H9 (cell line): Measurements from ENCODE around the gene GLB1L3. TPM values are rescaled to one million over a fixed set of nuclear protein-coding genes. Genes with fewer than 3 reads are reported as not detected.

Experiments used
- DNase-seq: peaks from one replicate; pipeline ENCODE4 v3.0.0-alpha.2; 2017
- H2AFZ ChIP-seq: one replicate; pipeline ENCODE4 v1.6.1; 2013; ENCODE audit warnings: mild to moderate bottlenecking, low read length, control low read depth, moderate library complexity
- H2AK5ac ChIP-seq: 2 replicates; pipeline ENCODE4 v1.6.1; 2013; ENCODE audit warnings: low read length, control low read depth, mixed read lengths; ENCODE audit not compliant: insufficient read length
- H2BK120ac ChIP-seq: one replicate; pipeline ENCODE4 v1.6.1; 2013; ENCODE audit warnings: low read depth, mild to moderate bottlenecking, low read length, control low read depth, inconsistent platforms; ENCODE audit not compliant: poor library complexity, severe bottlenecking
- H2BK12ac ChIP-seq: 2 replicates; pipeline ENCODE4 v1.6.1; 2013; ENCODE audit warnings: low read length, control low read depth, mixed read lengths, low read depth; ENCODE audit not compliant: insufficient read length
- H2BK15ac ChIP-seq: 2 replicates; pipeline ENCODE4 v1.6.1; 2013; ENCODE audit warnings: low read depth, low read length, control low read depth
- H2BK20ac ChIP-seq: one replicate; pipeline ENCODE4 v1.6.1; 2013; ENCODE audit warnings: low read depth, mild to moderate bottlenecking, low read length, control low read depth, inconsistent platforms; ENCODE audit not compliant: poor library complexity, severe bottlenecking
- H2BK5ac ChIP-seq: 2 replicates; pipeline ENCODE4 v1.6.1; 2013; ENCODE audit warnings: low read length, control low read depth, mixed read lengths; ENCODE audit not compliant: insufficient read length
- H3K14ac ChIP-seq: 2 replicates; pipeline ENCODE4 v1.6.1; 2013; ENCODE audit warnings: low read length, control low read depth; ENCODE audit not compliant: insufficient read depth
- H3K18ac ChIP-seq: 2 replicates; pipeline ENCODE4 v1.6.1; 2013; ENCODE audit warnings: low read depth, mild to moderate bottlenecking, mixed read lengths, low read length, control low read depth; ENCODE audit not compliant: insufficient read length
- H3K23ac ChIP-seq: 2 replicates; pipeline ENCODE4 v1.6.1; 2013; ENCODE audit warnings: low read length, control low read depth, mixed read lengths, low read depth; ENCODE audit not compliant: insufficient read length
- H3K23me2 ChIP-seq: 2 replicates; pipeline ENCODE4 v1.6.1; 2013; ENCODE audit warnings: low read depth, mild to moderate bottlenecking, mixed read lengths, low read length, control low read depth; ENCODE audit not compliant: insufficient read length, poor library complexity, severe bottlenecking
- H3K27ac ChIP-seq: 2 replicates; pipeline ENCODE4 v1.5.1; 2013; ENCODE audit warnings: low read length, control low read depth, mixed read lengths, low read depth; ENCODE audit not compliant: insufficient read length
- H3K27me3 ChIP-seq: 2 replicates; pipeline ENCODE4 v1.6.1; 2013; ENCODE audit warnings: low read length, control low read depth, inconsistent platforms; ENCODE audit not compliant: insufficient read depth
- H3K4ac ChIP-seq: 2 replicates; pipeline ENCODE4 v1.6.1; 2013; ENCODE audit warnings: low read depth, mild to moderate bottlenecking, control low read depth, inconsistent platforms, low read length, moderate library complexity
- H3K4me1 ChIP-seq: 2 replicates; pipeline ENCODE4 v1.6.1; 2013; ENCODE audit warnings: low read length, control low read depth, inconsistent platforms; ENCODE audit not compliant: insufficient read depth
- H3K4me2 ChIP-seq: 2 replicates; pipeline ENCODE4 v1.6.1; 2013; ENCODE audit warnings: low read length, control low read depth, mixed read lengths; ENCODE audit not compliant: insufficient read length, insufficient read depth
- H3K56ac ChIP-seq: 2 replicates; pipeline ENCODE4 v1.6.1; 2013; ENCODE audit warnings: low read depth, mild to moderate bottlenecking, mixed read lengths, low read length, control low read depth; ENCODE audit not compliant: insufficient read length
- H3K79me1 ChIP-seq: 2 replicates; pipeline ENCODE4 v1.6.1; 2013; ENCODE audit warnings: low read depth, mild to moderate bottlenecking, moderate library complexity, low read length, control low read depth, inconsistent platforms; ENCODE audit not compliant: insufficient read depth, poor library complexity, severe bottlenecking
- H3K79me2 ChIP-seq: 2 replicates; pipeline ENCODE4 v1.6.1; 2013; ENCODE audit warnings: low read length, control low read depth, inconsistent platforms; ENCODE audit not compliant: insufficient read depth
- H3K9ac ChIP-seq: 2 replicates; pipeline ENCODE4 v1.6.1; 2013; ENCODE audit warnings: low read length, control low read depth, mixed read lengths; ENCODE audit not compliant: insufficient read length; ENCODE audit errors: extremely low read depth
- H3K9me3 ChIP-seq: one replicate; pipeline ENCODE4 v1.6.1; 2013; ENCODE audit warnings: low read depth, low read length, inconsistent platforms; ENCODE audit not compliant: control insufficient read depth
- H3T11ph ChIP-seq: one replicate; pipeline ENCODE4 v1.6.1; 2013; ENCODE audit warnings: mild to moderate bottlenecking, low read length, control low read depth, inconsistent platforms
- H4K20me1 ChIP-seq: one replicate; pipeline ENCODE4 v1.6.1; 2013; ENCODE audit not compliant: control insufficient read depth, insufficient read length, insufficient read depth
- H4K5ac ChIP-seq: 2 replicates; pipeline ENCODE4 v1.6.1; 2013; ENCODE audit warnings: low read depth, mild to moderate bottlenecking, mixed read lengths, low read length, control low read depth; ENCODE audit not compliant: insufficient read length
- H4K8ac ChIP-seq: replicated peaks from 2 replicates; pipeline ENCODE4 v1.6.1; 2013; ENCODE audit warnings: low read length, control low read depth, mixed read lengths, low read depth; ENCODE audit not compliant: insufficient read length
- H4K91ac ChIP-seq: 2 replicates; pipeline ENCODE4 v1.6.1; 2013; ENCODE audit warnings: low read depth, mild to moderate bottlenecking, moderate library complexity, mixed read lengths, low read length, control low read depth; ENCODE audit not compliant: insufficient read length
- H3K27ac Mint-ChIP-seq, 3 experiments: 2 replicates in 2 of 3; 3 replicates in 1 of 3; pipeline ENCODE4 v1.8.0; 2020 to 2021; ENCODE audit warnings: mixed read lengths in 3 of 3, mild to moderate bottlenecking in 1 of 3, moderate library complexity in 1 of 3
- H3K27me3 Mint-ChIP-seq: 2 replicates; pipeline ENCODE4 v1.8.0; 2021; ENCODE audit warnings: low read depth, mild to moderate bottlenecking, moderate library complexity, mixed read lengths
- H3K36me3 Mint-ChIP-seq, 3 experiments: 2 replicates in 2 of 3; 3 replicates in 1 of 3; pipeline ENCODE4 v1.8.0; 2020 to 2021; ENCODE audit warnings: low read depth in 3 of 3, mixed read lengths in 3 of 3; ENCODE audit not compliant: insufficient read depth in 1 of 3
- H3K4me1 Mint-ChIP-seq, 2 experiments: 2 replicates each; pipeline ENCODE4 v1.8.0; 2020; ENCODE audit warnings: mixed read lengths in 2 of 2
- H3K4me3 Mint-ChIP-seq, 2 experiments: 2 replicates in 1 of 2; 3 replicates in 1 of 2; pipeline ENCODE4 v1.8.0; 2020 to 2021; ENCODE audit warnings: mild to moderate bottlenecking in 2 of 2, mixed read lengths in 2 of 2, moderate library complexity in 1 of 2
- H3K9me3 Mint-ChIP-seq, 2 experiments: 2 replicates in 1 of 2; 3 replicates in 1 of 2; pipeline ENCODE4 v1.8.0; 2020; ENCODE audit warnings: mild to moderate bottlenecking in 2 of 2, mixed read lengths in 2 of 2, moderate library complexity in 1 of 2
- WGBS: extraction: QIAGEN DNeasy Blood & Tissue Kit; methylation state at CpG from one replicate; pipeline ENCODE4 v1.1.7; 2013; ENCODE audit warnings: missing lambda C conversion rate, low lambda C conversion rate, mixed read lengths; ENCODE audit not compliant: insufficient read length; ENCODE audit errors: extremely low coverage; 5-methylcytosine and 5-hydroxymethylcytosine counted together
- total RNA-seq: library from RNA; stranded (reverse); gene quantifications from 2 replicates; pipeline ENCODE4 v1.2.1, GENCODE V29; 2021
- TF ChIP-seq, protein P1 (sequence below): fragments of 200-600 bp; sonication (generic); conservative IDR thresholded peaks from 3 replicates; pipeline ENCODE4 v1.8.0; 2021; ENCODE audit warnings: antibody characterized with exemption, mild to moderate bottlenecking

The GLB1L3 gene
- total RNA-seq, 1 experiment from 2014 or later, result 11.2 TPM

DNA sequence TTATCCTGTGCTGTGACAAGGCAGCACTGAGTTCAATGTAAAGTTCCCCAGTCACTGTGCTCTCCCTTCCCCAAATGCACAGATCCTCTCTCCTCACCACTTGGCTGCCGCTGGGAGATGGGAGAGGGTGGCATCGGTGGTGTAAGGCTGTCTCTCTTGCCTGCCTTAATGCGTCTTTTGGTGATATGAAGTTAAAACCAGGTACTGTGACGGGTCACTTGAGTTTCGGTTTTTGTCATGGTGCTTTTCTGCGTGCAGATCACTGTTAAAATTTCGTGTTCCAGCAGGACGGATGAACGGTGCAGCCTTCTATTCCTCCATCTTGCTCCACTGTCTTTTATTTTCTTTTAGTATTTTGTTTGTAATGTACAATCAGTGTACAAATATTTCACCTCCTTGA, 74.2 kb downstream of the GLB1L3 start:
- H3K18ac ChIP-seq, result no peak overlapping the region
- WGBS, result no CpG with 5 or more reads among the region's 9 CpGs
- no peak overlapping the region for H3K9ac ChIP-seq
- no peak overlapping the region for H2BK5ac ChIP-seq
- Mint-ChIP-seq H3K4me3 (no peak overlapping the region), H3K4me1 (peaks cover 11 to 12% of the 10 kb centered on the region in 2 experiments), H3K27ac (no peak overlapping the region), H3K27me3 (peaks cover 7% of the 10 kb centered on the region; the same call in 1 of the 2 replicates), H3K36me3 (no peaks in the 10 kb centered on the region; a peak in 1 of 7 replicates), H3K9me3 (peaks cover 5 to 6% of the 10 kb centered on the region in 2 experiments; a peak in 3 of 5 replicates)
- no peaks in the 10 kb centered on the region for H3K79me1 ChIP-seq
- TF ChIP-seq, protein P1, sequence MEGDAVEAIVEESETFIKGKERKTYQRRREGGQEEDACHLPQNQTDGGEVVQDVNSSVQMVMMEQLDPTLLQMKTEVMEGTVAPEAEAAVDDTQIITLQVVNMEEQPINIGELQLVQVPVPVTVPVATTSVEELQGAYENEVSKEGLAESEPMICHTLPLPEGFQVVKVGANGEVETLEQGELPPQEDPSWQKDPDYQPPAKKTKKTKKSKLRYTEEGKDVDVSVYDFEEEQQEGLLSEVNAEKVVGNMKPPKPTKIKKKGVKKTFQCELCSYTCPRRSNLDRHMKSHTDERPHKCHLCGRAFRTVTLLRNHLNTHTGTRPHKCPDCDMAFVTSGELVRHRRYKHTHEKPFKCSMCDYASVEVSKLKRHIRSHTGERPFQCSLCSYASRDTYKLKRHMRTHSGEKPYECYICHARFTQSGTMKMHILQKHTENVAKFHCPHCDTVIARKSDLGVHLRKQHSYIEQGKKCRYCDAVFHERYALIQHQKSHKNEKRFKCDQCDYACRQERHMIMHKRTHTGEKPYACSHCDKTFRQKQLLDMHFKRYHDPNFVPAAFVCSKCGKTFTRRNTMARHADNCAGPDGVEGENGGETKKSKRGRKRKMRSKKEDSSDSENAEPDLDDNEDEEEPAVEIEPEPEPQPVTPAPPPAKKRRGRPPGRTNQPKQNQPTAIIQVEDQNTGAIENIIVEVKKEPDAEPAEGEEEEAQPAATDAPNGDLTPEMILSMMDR, result no peak
- H2BK15ac ChIP-seq, result no peak overlapping the region
- H3K4me1 ChIP-seq, result peaks cover 7% of the 10 kb centered on the region; the same call in 1 of the 2 replicates
- H3K79me2 ChIP-seq, result no peaks in the 10 kb centered on the region
- no peak overlapping the region for H4K91ac ChIP-seq
- no peak overlapping the region for H3K4ac ChIP-seq
- H3T11ph ChIP-seq, result no peak overlapping the region
- no peak overlapping the region for H3K4me2 ChIP-seq
- no peaks in the 10 kb centered on the region for H3K23me2 ChIP-seq
- H4K8ac ChIP-seq, result no peak overlapping the region
- DNase-seq, result no peak
- no peak overlapping the region for H3K27ac ChIP-seq
- no peak overlapping the region for H2AFZ ChIP-seq
- H3K9me3 ChIP-seq, result no peaks in the 10 kb centered on the region
- H3K23ac ChIP-seq, result no peak overlapping the region
- no peak overlapping the region for H3K56ac ChIP-seq
- no peak overlapping the region for H2BK120ac ChIP-seq
- H2BK12ac ChIP-seq, result no peak overlapping the region
- H2AK5ac ChIP-seq, result no peak overlapping the region
- H4K20me1 ChIP-seq, result no peaks in the 10 kb centered on the region
- no peak overlapping the region for H2BK20ac ChIP-seq
- no peak overlapping the region for H3K14ac ChIP-seq
- H4K5ac ChIP-seq, result no peak overlapping the region
- H3K27me3 ChIP-seq, result no peaks in the 10 kb centered on the region
